GDM1 (cell line): Measurements from ENCODE around the gene EHBP1.

Source experiments
- DNase-seq: peaks from one replicate; lab custom pipeline; 2025; lab: John Stamatoyannopoulos, UW

EHBP1 gene

DNA sequence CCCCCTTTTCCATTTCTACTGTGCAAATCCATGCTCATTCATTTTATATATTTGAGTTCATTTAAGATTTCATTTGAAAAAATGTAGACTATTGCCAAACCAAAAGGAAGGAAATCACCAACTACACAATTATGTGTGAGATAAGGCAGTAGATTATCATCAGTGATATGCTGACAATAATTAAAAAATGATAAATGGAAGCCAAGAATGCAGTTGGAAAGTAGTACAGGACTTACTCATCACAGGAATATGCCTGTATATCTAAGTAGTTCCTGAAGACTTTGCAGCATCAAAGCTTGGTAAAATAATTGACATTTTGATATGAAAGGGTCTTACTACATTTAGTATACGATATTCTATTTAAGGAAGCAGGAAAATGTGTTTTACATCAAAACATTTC, 179.0 kb downstream of the EHBP1 start:
- no peak for DNase-seq

DNA sequence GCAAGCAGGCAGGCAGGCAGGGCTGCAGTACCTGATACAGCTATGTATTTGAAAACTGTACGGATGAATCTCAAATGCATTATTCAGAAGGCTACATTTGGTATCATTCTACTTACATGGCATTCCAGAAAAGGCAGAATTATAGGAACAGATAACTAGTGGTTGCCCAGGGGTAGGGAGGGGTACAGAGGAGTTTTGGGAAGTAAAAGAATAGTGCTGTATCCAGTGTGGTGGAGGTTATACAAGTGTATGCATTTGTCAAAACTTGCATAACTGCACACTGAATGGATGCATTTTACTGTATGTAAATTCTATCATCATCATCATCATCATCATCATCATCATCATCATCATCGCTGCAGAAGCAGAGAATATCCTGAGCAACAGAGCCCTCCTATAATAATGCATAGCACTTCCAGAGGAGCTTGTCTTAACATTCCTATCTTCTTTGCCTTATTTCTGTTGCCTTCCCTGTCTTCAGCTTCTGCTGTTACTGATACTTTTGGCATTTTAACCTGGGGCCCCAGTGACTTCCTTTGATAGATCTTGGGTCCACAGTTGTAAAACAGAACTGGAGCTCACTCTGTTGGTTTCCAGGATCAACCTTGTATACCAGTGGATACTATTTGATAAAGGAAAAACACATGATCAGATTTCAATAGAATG, 189.6 kb downstream of the EHBP1 start:
- DNase-seq: no peak

DNA sequence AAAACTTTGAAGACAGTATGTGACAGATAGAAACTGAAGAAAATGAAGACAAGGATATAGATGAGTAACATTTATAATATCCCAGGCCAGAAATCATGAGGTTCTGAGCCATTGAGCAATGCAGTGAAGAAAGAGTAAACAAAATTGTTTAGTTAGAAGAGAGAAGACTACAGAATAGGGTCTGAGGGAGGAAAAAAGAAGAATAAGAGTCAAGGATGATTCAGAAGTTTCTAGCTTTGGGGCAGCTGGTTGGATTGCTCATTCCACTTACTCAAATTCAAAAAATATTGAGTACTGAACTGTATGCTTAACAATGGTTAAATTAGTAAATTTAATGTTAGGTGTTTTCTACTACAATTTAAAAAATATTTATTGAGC, 190.1 kb downstream of the EHBP1 start:
- no peak for DNase-seq

- no peak for DNase-seq
Measured at GRCh38 chr2:62897187-62897827, 191.8 kb downstream of the EHBP1 start.

GRCh38 chr2:62904344-62904743, 198.8 kb downstream of the EHBP1 start:
- no peak for DNase-seq

DNA sequence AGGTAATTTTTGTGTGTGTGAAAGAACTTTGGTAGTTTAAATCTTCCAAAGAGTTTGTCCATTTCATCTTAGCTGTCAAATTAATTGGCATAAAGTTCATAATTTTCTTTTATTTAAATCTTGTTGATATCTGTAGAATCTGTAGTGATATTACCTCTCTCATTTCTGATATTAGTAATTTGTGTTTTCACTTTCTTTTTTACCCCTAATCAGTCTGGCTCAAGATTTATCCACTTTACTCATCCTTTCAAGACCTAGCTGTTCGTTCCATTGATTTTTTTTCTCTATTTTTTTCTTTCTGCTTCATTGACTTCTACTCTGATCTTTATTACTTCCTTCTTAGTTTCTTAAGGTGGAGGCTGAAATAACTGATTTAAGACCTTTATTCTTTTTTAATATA, 202.6 kb downstream of the EHBP1 start:
- no peak for DNase-seq

GRCh38 chr2:62913311-62913710, 207.8 kb downstream of the EHBP1 start:
- no peak for DNase-seq

GRCh38 chr2:62919041-62919440, 213.5 kb downstream of the EHBP1 start:
- no peak for DNase-seq

- DNase-seq: no peak
Measured at GRCh38 chr2:62920070-62920469, 214.6 kb downstream of the EHBP1 start.

DNA sequence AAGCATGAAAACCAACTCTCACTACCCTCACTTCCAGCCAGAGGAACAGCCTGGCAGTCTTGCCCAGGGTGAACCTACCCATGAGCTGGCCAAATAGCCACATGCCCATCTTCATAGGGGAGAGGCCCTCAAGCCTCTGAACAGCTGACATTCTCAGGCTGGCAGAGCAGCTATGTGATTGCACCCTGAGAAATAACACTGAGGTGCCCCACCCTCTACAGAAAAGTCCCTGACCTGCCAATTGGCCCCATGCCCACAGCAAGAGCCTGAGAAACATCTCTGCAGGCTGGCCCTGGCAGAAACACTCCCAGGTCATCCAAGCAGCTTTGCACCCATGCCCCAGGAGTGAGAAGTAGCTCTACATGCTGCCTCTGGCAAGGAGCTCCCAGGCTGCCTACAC, 217.7 kb downstream of the EHBP1 start:
- DNase-seq: no peak

DNA sequence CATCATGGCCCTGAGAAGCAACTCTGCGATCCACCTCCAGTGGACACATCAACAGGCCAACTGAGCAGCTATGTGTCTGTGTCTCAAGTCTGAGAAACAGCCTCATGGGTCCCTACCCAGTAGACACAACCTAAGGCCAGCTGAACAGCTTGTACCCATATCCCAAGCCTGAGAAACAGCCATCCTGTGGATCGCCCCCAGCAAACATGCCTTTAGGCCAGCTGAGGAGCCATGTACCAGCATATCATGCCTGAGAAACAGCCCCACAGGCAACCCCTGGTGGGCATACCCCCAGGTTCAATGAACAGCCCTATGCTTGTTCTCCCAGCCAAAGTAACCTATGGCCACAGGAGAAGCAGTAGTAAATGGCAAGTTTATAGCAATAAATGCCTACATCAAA, 218.4 kb downstream of the EHBP1 start:
- no peak for DNase-seq

GRCh38 chr2:62928015-62928414, 222.5 kb downstream of the EHBP1 start:
- DNase-seq: no peak

GRCh38 chr2:62931536-62931935, 226.0 kb downstream of the EHBP1 start:
- no peak for DNase-seq

- DNase-seq: no peak
Measured at GRCh38 chr2:62933398-62933917, 227.9 kb downstream of the EHBP1 start.

- DNase-seq: no peak
Measured at GRCh38 chr2:62934517-62934916, 229.0 kb downstream of the EHBP1 start.

GRCh38 chr2:62938126-62938525, 232.6 kb downstream of the EHBP1 start:
- no peak for DNase-seq

DNA sequence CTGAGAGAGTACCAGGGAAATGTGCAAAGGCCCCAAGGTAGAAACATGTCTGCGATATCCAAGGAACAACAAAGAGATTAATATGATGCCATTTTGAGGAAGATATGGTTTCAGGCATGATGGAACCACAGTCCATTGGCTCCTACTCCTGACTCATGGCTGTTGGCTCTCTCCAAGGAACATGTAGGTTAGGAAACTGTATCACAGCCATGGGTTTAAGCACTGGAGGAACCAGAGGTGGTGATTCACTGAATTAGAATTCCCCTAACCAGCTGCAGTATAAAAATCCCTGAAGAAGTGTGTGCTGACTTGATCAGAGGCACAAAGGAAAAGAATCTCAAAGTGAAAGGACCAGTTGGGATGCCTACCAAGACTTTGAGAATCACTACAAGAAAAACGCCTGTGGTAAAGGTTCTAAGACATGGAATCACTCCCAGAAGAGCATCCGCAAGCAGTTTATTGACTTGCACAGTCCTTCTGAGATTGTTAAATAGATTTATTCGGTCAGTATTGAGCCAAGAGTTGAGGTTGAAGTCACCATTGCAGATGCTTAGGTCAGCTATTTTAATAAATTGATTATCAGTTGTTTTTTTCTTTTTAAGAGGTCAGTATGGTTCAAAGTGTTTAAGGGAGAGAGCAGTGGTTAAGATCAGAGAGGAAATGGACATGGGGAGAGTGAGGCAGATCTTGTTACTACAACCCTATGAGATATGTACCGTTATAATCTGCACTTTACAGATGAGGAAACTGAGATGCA, 234.4 kb downstream of the EHBP1 start:
- no peak for DNase-seq

DNA sequence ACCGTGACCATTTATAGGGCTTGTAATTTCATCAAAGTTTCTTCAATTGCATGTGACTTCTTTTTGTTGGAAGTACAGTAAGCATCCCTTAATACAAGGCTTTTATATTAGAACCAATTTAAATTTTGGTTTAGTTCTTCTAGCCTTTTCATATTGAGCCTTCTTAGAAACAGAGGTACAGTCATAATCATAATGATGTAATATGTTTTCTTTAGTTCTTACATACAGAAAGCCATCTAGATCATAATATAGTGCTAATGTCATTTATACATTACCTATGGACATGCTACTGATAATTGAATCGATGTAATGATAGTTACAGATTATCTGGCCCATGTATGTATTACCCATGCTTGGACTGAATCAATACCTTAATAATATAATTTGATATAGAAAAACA, 235.2 kb downstream of the EHBP1 start:
- DNase-seq: no peak

DNA sequence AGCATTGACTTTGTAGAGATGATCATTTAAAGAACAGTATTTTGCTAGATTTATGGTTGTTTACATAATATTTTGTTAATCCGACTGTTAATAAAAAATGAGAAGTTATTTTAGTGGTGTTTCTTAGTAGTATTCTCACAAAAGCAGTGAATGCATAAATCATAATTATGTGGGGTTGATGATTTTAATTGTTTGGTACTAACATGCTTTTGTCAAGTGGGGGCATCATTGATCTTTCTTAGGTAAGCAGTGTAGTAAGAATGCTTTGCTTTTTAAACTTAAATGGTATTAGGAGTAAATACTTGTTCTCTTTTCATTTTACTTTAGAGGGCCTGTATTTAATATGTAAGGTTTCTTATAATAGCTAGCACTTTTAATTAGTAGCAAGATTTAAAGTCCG, 235.9 kb downstream of the EHBP1 start:
- DNase-seq: no peak

GRCh38 chr2:62944362-62944761, 238.8 kb downstream of the EHBP1 start:
- DNase-seq: no peak

- DNase-seq: no peak
Measured at GRCh38 chr2:62947403-62947802, 241.9 kb downstream of the EHBP1 start.

DNA sequence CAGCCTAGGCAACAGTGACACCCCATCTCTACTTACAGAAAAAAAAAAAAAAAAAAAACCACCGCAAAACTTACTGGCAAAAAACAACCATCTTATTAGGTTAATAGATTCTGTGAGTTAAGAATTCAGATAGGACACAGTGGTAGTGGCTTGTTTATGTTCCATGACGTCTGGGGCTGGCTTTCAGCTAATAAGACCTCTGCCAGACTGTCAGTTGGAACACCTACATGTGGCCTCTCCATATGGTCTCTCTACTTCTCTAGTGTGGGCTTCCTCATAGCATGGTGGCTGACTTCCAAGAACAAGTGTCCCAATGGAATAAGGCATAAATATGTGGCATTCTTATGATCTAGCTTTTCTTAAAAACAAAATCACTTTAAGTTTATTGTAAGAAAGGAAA, 251.1 kb downstream of the EHBP1 start:
- no peak for DNase-seq

GRCh38 chr2:62958206-62958605, 252.7 kb downstream of the EHBP1 start:
- DNase-seq: no peak
